Testis (tissue), 2 donors: ENCODE results near the gene SYT5.

ENCODE experiments used
- POLR2A ChIP-seq: fragments of 450-650 bp; IDR thresholded peaks from one replicate; pipeline ENCODE4 v1.6.1; 2017; ENCODE audit warnings: antibody characterized with exemption, mild to moderate bottlenecking, moderate library complexity
- TF ChIP-seq, protein P1 (sequence below), 3 experiments: fragments of 450-650 bp in 2 of 3; fragments of 200-600 bp in 1 of 3; sonication (generic) in 1 of 3; IDR thresholded peaks; one replicate each; pipeline ENCODE4 v1.5.1; 2016 to 2019; ENCODE audit warnings: antibody characterized with exemption in 3 of 3, mild to moderate bottlenecking in 2 of 3, moderate library complexity in 1 of 3

DNA sequence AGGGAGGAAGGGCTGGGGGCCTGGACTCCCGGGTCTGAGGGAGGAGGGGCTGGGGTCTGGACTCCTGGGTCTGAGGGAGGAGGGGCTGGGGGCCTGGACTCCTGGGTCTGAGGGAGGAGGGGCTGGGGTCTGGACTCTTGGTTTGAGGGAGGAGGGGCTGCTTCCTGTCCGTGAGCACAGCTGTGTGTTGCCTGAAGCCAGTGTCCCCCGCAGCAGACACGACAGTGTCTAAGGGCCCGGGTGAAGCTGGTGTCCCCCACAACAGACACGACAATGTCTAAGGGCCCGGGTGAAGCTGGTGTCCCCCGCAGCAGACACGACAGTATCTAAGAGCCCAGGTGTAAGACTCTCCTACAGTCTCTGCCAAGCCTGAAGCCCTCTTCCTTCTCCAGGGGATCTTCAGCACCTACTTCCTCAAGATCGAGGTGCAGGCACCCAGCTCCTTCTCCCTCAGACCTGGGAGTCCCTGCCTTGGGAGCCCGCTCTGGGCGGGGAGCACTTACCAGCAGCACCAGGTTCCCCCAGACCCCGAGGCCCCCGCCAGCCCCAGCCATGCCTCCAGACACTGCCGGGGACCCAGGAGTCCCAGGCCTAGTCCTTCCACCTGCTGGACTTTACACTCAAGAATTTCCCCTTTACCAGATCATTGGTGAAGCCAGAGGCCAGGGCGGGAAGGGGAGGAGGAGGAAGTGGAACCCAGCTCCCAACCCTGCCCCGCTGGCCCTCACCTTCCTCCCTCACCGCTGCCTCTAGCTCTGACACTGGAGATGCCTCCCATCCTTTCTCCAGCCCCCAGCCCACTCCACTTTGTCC lies 29.0 kb upstream of the SYT5 start, which contains the start of gene PTPRH:
- no peak for TF ChIP-seq POLR2A
- TF ChIP-seq, protein P1, sequence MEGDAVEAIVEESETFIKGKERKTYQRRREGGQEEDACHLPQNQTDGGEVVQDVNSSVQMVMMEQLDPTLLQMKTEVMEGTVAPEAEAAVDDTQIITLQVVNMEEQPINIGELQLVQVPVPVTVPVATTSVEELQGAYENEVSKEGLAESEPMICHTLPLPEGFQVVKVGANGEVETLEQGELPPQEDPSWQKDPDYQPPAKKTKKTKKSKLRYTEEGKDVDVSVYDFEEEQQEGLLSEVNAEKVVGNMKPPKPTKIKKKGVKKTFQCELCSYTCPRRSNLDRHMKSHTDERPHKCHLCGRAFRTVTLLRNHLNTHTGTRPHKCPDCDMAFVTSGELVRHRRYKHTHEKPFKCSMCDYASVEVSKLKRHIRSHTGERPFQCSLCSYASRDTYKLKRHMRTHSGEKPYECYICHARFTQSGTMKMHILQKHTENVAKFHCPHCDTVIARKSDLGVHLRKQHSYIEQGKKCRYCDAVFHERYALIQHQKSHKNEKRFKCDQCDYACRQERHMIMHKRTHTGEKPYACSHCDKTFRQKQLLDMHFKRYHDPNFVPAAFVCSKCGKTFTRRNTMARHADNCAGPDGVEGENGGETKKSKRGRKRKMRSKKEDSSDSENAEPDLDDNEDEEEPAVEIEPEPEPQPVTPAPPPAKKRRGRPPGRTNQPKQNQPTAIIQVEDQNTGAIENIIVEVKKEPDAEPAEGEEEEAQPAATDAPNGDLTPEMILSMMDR (IDR thresholded peaks at IDR 0.05): no peak
